HG03354 (cell line): ENCODE results near the gene TPRN.

Experiments used
- ATAC-seq: cut with Tn5 transposase; IDR thresholded peaks from one replicate; pipeline ENCODE4 v1.9.1; 2021; ENCODE audit warnings: mild to moderate bottlenecking; ENCODE audit not compliant: unreplicated experiment, poor library complexity, severe bottlenecking

The TPRN gene

GRCh38 chr9:137237759-137238726 is 37.5 kb upstream of the TPRN start:
- no peak for ATAC-seq

- ATAC-seq, result no peak
Measured at GRCh38 chr9:137236936-137237421, 36.4 kb upstream of the TPRN start.

GRCh38 chr9:137236238-137236935 is 35.8 kb upstream of the TPRN start:
- ATAC-seq, result peak; percentile 25

GRCh38 chr9:137235424-137236237 is 35.1 kb upstream of the TPRN start:
- no peak for ATAC-seq

- no peak for ATAC-seq
Measured at GRCh38 chr9:137234758-137235423, 34.4 kb upstream of the TPRN start.

GRCh38 chr9:137234055-137234697 is 33.6 kb upstream of the TPRN start:
- ATAC-seq, result no peak

GRCh38 chr9:137233143-137233980 is 32.8 kb upstream of the TPRN start:
- ATAC-seq, result no peak

- ATAC-seq, result no peak
Measured at GRCh38 chr9:137232510-137232909, 32.0 kb upstream of the TPRN start.

- ATAC-seq, result no peak
Measured at GRCh38 chr9:137232101-137232500, 31.6 kb upstream of the TPRN start.

GRCh38 chr9:137231372-137232039 is 31.0 kb upstream of the TPRN start:
- ATAC-seq, result no peak

GRCh38 chr9:137230705-137231371 is 30.3 kb upstream of the TPRN start, which contains the start of gene SLC34A3:
TSS of gene SLC34A3 (plus strand) at chr9:137230901. CDS start at chr9:137231703, 802 bp downstream.
- no peak for ATAC-seq

GRCh38 chr9:137229903-137230704 is 29.6 kb upstream of the TPRN start:
- no peak for ATAC-seq

GRCh38 chr9:137228968-137229896 is 28.7 kb upstream of the TPRN start:
- ATAC-seq, result no peak

- ATAC-seq, result no peak
Measured at GRCh38 chr9:137228506-137228967, 28.0 kb upstream of the TPRN start.
